CD14-positive monocyte (primary cell): ENCODE measurements around the gene DMRT1. TPM values are rescaled to one million over a fixed set of nuclear protein-coding genes. Genes with fewer than 3 reads are reported as not detected.

Experiments
- DNase-seq, 3 donors: peaks; one replicate each; pipeline ENCODE4 v3.0.0-alpha.2; 2011 to 2022
- H2AFZ ChIP-seq: 2 replicates; pipeline ENCODE4 v1.6.0; 2012; ENCODE audit warnings: mild to moderate bottlenecking, low read depth, low read length, inconsistent platforms; ENCODE audit not compliant: insufficient read depth, poor library complexity, severe bottlenecking
- H3K27ac ChIP-seq, 2 donors: 1 replicate in 1 of 2; 2 replicates in 1 of 2; pipeline ENCODE4 v1.5.1; 2012 to 2013; ENCODE audit warnings: low read length in 2 of 2, control low read depth in 1 of 2, inconsistent platforms in 1 of 2, low read depth in 1 of 2, mild to moderate bottlenecking in 1 of 2
- H3K27me3 ChIP-seq, 2 donors: one replicate each; pipeline versions ENCODE4 v1.6.0 to v1.6.1; 2011 to 2013; ENCODE audit warnings: low read length in 2 of 2; ENCODE audit not compliant: control insufficient read depth in 2 of 2, insufficient read depth in 2 of 2
- H3K36me3 ChIP-seq, 2 donors: replicated peaks in 1 of 2; 1 replicate in 1 of 2; 2 replicates in 1 of 2; pipeline versions ENCODE4 v1.5.1 to v1.6.1; 2012 to 2013; ENCODE audit warnings: low read length in 2 of 2, control low read depth in 1 of 2, inconsistent platforms in 1 of 2, mild to moderate bottlenecking in 1 of 2; ENCODE audit not compliant: insufficient read depth in 2 of 2, control insufficient read depth in 1 of 2
- H3K4me1 ChIP-seq, 2 donors: 1 replicate in 1 of 2; 2 replicates in 1 of 2; pipeline versions ENCODE4 v1.5.1 to v1.6.1; 2012 to 2013; ENCODE audit warnings: low read length in 2 of 2, control low read depth in 1 of 2, inconsistent platforms in 1 of 2, mild to moderate bottlenecking in 1 of 2, moderate library complexity in 1 of 2; ENCODE audit not compliant: insufficient read depth in 2 of 2, control insufficient read depth in 1 of 2
- H3K4me2 ChIP-seq: replicated peaks from 2 replicates; pipeline ENCODE3; 2012; ENCODE audit warnings: low read length, moderate library complexity, mild to moderate bottlenecking; ENCODE audit not compliant: poor library complexity, severe bottlenecking; ENCODE audit errors: extremely low read depth
- H3K4me3 ChIP-seq, 3 experiments: fragments of 200-600 bp in 1 of 3; sonication (generic) in 1 of 3; replicated peaks in 1 of 3; 1 replicate in 2 of 3; 2 replicates in 1 of 3; pipeline ENCODE4 v1.5.1; 2011 to 2013; ENCODE audit warnings: low read length in 3 of 3, mild to moderate bottlenecking in 3 of 3, control low read depth in 2 of 3, low read depth in 2 of 3, inconsistent platforms in 1 of 3, moderate library complexity in 1 of 3
- H3K79me2 ChIP-seq: 2 replicates; pipeline ENCODE4 v1.6.0; 2012; ENCODE audit warnings: mild to moderate bottlenecking, control low read depth, inconsistent platforms, low read length, moderate library complexity; ENCODE audit not compliant: insufficient read depth
- H3K9ac ChIP-seq: 2 replicates; pipeline ENCODE4 v1.6.0; 2017; ENCODE audit warnings: low read length, mild to moderate bottlenecking; ENCODE audit not compliant: insufficient read depth, poor library complexity, severe bottlenecking
- H3K9me3 ChIP-seq, 2 donors: replicated peaks in 1 of 2; 1 replicate in 1 of 2; 2 replicates in 1 of 2; pipeline versions ENCODE4 v1.5.1 to v1.6.1; 2012 to 2013; ENCODE audit warnings: low read length in 2 of 2, control low read depth in 1 of 2; ENCODE audit not compliant: control insufficient read depth in 1 of 2, insufficient read depth in 1 of 2
- H4K20me1 ChIP-seq: 2 replicates; pipeline ENCODE4 v1.6.0; 2012; ENCODE audit warnings: mild to moderate bottlenecking, low read length, control low read depth, moderate library complexity; ENCODE audit not compliant: insufficient read depth
- H3K27ac Mint-ChIP-seq, 7 donors: one replicate each; pipeline ENCODE4 v1.8.0; 2020; ENCODE audit warnings: mild to moderate bottlenecking in 7 of 7, mixed read lengths in 7 of 7, moderate library complexity in 6 of 7, inconsistent platforms in 2 of 7
- H3K27me3 Mint-ChIP-seq, 3 donors: one replicate each; pipeline ENCODE4 v1.8.0; 2021 to 2022; ENCODE audit warnings: low read depth in 3 of 3, mild to moderate bottlenecking in 3 of 3, mixed read lengths in 3 of 3, moderate library complexity in 3 of 3, inconsistent platforms in 1 of 3
- H3K36me3 Mint-ChIP-seq, 2 donors: one replicate each; pipeline ENCODE4 v1.8.0; 2020; ENCODE audit warnings: mixed read lengths in 2 of 2, inconsistent platforms in 1 of 2, mild to moderate bottlenecking in 1 of 2
- H3K4me1 Mint-ChIP-seq: one replicate; pipeline ENCODE4 v1.8.0; 2020; ENCODE audit warnings: mild to moderate bottlenecking, mixed read lengths
- H3K4me3 Mint-ChIP-seq, 2 donors: one replicate each; pipeline ENCODE4 v1.8.0; 2020; ENCODE audit warnings: mild to moderate bottlenecking in 2 of 2, mixed read lengths in 2 of 2, moderate library complexity in 1 of 2
- H3K9me3 Mint-ChIP-seq, 7 donors: one replicate each; pipeline ENCODE4 v1.8.0; 2020 to 2022; ENCODE audit warnings: mixed read lengths in 7 of 7, mild to moderate bottlenecking in 6 of 7, moderate library complexity in 6 of 7, inconsistent platforms in 2 of 7
- CTCF ChIP-seq: fragments of 200-600 bp; IDR thresholded peaks from one replicate; pipeline ENCODE4 v1.8.0; 2022; ENCODE audit warnings: antibody characterized with exemption, mild to moderate bottlenecking
- WGBS: methylation state at CpG from one replicate; pipeline ENCODE4 v1.1.5; 2013; ENCODE audit warnings: missing lambda C conversion rate; ENCODE audit not compliant: insufficient coverage; 5-methylcytosine and 5-hydroxymethylcytosine counted together
- intact Hi-C, 2 donors: fragments of 100-400 bp; cut with micrococcal nuclease; formaldehyde crosslinking; loops; one replicate each; pipeline versions ENCODE4 v1.15.0 to v1.15.1; 2023
- polyA plus RNA-seq, 3 donors: library from polyadenylated mRNA; depleted of rRNA in 1 of 3; unstranded in 2 of 3; stranded (reverse) in 1 of 3; fragments of 300-500 nt in 2 of 3; fragments of >200 nt in 1 of 3; fragmentation: Illumina TruSeq in 2 of 3; gene quantifications; 1 replicate in 2 of 3; 2 replicates in 1 of 3; pipeline ENCODE4 v1.2.3, GENCODE V29; 2012 to 2021

Gene DMRT1
- polyA plus RNA-seq, 3 donors, result not detected

DNA sequence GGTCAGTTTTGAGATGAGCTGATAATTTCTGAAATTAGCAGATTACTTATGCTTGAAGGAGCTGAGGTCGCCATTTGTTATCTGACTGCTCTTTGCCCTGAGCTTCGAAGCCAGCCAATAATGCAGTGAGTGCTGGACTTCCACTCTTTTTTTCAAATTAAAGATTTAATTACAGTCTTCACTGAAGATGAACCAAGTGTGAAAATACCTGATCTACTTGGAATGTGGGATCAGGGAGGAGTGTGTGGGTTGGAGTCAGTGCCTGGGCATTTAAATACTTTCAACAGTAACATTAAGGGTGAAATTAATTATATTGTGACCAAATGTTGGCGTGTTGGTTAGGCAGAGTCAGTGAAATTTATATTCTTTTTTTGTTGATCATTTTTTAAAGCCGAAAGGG is 111.0 kb downstream of the DMRT1 start:
- peaks cover 20 to 33% (median 22%) of the 10 kb centered on the region in 3 donors for H3K27me3 Mint-ChIP-seq
- Histone ChIP-seq H3K36me3 (no peaks in the 10 kb centered on the region), H3K4me3 (no peak overlapping the region), H3K27ac (no peak overlapping the region), H3K9ac (no peak overlapping the region), H3K4me2 (no peak overlapping the region), H3K79me2 (no peaks in the 10 kb centered on the region), H3K4me1 (no peaks in the 10 kb centered on the region), H4K20me1 (no peaks in the 10 kb centered on the region), H2AFZ (no peak overlapping the region), H3K27me3 (peaks cover 36 to 37% of the 10 kb centered on the region in 2 donors), H3K9me3 (no peaks in the 10 kb centered on the region)
- DNase-seq, result no peak
- no peaks in the 10 kb centered on the region for H3K9me3 Mint-ChIP-seq
- no peak overlapping the region for H3K27ac Mint-ChIP-seq
- peak overlapping the region in 1 of 2 donors; percentile 3 for H3K4me3 Mint-ChIP-seq
- WGBS, result no CpG with 5 or more reads among the region's 4 CpGs
- TF ChIP-seq CTCF, result no peak
- H3K36me3 Mint-ChIP-seq, result no peaks in the 10 kb centered on the region
- no peaks in the 10 kb centered on the region for H3K4me1 Mint-ChIP-seq
- intact Hi-C loops, result no loop called here

GRCh38 chr9:959105-959504 is 117.6 kb downstream of the DMRT1 start:
- Histone ChIP-seq H3K9ac (no peak overlapping the region), H4K20me1 (no peaks in the 10 kb centered on the region), H3K27ac (no peak overlapping the region), H3K4me1 (no peaks in the 10 kb centered on the region), H3K27me3 (peaks cover 54 to 65% of the 10 kb centered on the region in 2 donors), H3K9me3 (no peaks in the 10 kb centered on the region), H3K79me2 (no peaks in the 10 kb centered on the region), H3K4me2 (no peak overlapping the region), H2AFZ (no peak overlapping the region), H3K4me3 (no peak overlapping the region), H3K36me3 (no peaks in the 10 kb centered on the region)
- TF ChIP-seq CTCF, result no peak
- no peak overlapping the region for H3K27ac Mint-ChIP-seq
- 75% methylated on average over 2 of the region's 4 CpGs for WGBS
- no peak overlapping the region for H3K4me3 Mint-ChIP-seq
- no peaks in the 10 kb centered on the region for H3K36me3 Mint-ChIP-seq
- H3K9me3 Mint-ChIP-seq, result no peaks in the 10 kb centered on the region
- intact Hi-C loops, result no loop called here
- H3K4me1 Mint-ChIP-seq, result no peaks in the 10 kb centered on the region
- H3K27me3 Mint-ChIP-seq, result peaks cover 50 to 62% (median 59%) of the 10 kb centered on the region in 3 donors
- DNase-seq, result no peak
